Measurements from ENCODE around the gene C20orf204. TPM values are rescaled to one million over a fixed set of nuclear protein-coding genes. Genes with fewer than 3 reads are reported as not detected.
A peak's percentile ranks its signal among the peaks of the same experiment; 100 is the strongest.

Gene C20orf204
- total RNA-seq, 2 donors from 2014 or later: 0.29 to 3.3 TPM

DNA sequence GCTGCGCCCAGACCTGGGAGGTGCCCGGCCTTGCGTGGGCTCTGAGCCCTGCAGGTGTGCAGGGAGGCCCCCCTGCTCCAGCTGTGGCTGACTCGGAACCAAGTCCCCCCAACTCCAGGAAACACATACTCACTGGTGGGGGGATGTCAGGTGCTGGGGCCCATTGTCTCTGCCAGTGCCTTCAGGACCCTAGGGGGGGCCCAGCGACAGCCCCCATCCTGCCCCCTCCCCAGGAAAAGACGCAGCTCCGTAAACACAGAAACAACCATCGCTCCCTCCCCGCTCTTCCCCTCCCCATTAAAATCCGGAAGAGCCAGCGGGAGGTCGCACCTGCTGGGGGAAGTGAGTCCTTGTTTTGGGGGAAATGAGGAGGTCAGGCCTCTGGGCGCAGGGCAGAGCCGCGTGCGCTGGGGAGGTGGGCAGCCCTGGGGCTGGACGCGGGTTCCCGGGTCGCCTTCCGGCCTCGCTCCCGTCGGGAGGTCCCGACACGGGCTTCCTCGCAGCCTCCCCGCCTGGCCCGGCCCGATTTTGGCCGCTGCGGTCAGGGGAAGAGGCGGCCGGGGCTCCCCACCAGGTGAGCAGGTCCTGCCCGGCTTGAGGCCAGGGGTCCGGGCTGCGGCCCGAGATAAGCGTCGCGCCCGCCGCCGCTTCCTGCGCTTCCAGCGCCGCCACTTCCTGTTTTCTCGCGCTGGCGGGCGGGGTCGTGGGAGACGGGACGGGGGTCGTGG is 6.2 kb downstream of the C20orf204 start:
- Histone ChIP-seq H3K4me3 (peak overlapping the region; percentile 31), H3K36me3 (no peaks in the 10 kb centered on the region), H3K27me3 (peaks cover 43% of the 10 kb centered on the region), H3K9ac (ENCODE audit: low read depth in 2 of 2, low read length in 2 of 2) (peak overlapping the region; percentile 19 to 50), H3K9me3 (no peaks in the 10 kb centered on the region), H3K4me1 (peaks cover 6% of the 10 kb centered on the region), H3K27ac (no peak overlapping the region)
- intact Hi-C loops (cut with DNase I): no loop called here
- TF ChIP-seq, protein P1, sequence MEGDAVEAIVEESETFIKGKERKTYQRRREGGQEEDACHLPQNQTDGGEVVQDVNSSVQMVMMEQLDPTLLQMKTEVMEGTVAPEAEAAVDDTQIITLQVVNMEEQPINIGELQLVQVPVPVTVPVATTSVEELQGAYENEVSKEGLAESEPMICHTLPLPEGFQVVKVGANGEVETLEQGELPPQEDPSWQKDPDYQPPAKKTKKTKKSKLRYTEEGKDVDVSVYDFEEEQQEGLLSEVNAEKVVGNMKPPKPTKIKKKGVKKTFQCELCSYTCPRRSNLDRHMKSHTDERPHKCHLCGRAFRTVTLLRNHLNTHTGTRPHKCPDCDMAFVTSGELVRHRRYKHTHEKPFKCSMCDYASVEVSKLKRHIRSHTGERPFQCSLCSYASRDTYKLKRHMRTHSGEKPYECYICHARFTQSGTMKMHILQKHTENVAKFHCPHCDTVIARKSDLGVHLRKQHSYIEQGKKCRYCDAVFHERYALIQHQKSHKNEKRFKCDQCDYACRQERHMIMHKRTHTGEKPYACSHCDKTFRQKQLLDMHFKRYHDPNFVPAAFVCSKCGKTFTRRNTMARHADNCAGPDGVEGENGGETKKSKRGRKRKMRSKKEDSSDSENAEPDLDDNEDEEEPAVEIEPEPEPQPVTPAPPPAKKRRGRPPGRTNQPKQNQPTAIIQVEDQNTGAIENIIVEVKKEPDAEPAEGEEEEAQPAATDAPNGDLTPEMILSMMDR (IDR thresholded peaks at IDR 0.05): no peak
- DNase-seq: no peak

DNA sequence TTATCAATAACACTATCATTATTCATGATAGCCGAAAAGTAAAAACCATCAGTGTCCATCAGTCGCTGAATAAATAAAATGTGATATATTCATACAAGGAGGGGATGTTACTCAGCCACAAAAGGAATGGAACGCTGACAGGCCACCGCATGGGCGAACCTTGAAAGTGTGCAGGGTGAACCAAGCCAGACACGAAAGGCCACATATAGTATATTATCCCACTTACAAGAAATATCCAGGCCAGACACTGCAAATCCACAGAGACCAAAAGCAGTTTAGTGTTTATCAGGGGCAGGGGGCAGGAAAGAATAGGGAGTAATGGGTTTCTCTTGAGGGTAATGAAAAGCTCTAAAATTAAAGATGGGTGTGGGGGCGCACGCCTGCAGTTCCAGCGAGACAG is 7.8 kb downstream of the C20orf204 start:
- no peak overlapping the region for H3K27ac ChIP-seq
- H3K4me1 ChIP-seq: no peaks in the 10 kb centered on the region
- H3K9ac ChIP-seq (ENCODE audit: low read depth in 2 of 2, low read length in 2 of 2): no peak overlapping the region
- intact Hi-C loops (cut with DNase I): no loop called here
- peaks cover 54% of the 10 kb centered on the region for H3K27me3 ChIP-seq
- DNase-seq: no peak
- no peaks in the 10 kb centered on the region for H3K36me3 ChIP-seq
- TF ChIP-seq, protein P1 (IDR thresholded peaks at IDR 0.05): no peak
- no peak overlapping the region for H3K4me3 ChIP-seq
- H3K9me3 ChIP-seq: no peaks in the 10 kb centered on the region

DNA sequence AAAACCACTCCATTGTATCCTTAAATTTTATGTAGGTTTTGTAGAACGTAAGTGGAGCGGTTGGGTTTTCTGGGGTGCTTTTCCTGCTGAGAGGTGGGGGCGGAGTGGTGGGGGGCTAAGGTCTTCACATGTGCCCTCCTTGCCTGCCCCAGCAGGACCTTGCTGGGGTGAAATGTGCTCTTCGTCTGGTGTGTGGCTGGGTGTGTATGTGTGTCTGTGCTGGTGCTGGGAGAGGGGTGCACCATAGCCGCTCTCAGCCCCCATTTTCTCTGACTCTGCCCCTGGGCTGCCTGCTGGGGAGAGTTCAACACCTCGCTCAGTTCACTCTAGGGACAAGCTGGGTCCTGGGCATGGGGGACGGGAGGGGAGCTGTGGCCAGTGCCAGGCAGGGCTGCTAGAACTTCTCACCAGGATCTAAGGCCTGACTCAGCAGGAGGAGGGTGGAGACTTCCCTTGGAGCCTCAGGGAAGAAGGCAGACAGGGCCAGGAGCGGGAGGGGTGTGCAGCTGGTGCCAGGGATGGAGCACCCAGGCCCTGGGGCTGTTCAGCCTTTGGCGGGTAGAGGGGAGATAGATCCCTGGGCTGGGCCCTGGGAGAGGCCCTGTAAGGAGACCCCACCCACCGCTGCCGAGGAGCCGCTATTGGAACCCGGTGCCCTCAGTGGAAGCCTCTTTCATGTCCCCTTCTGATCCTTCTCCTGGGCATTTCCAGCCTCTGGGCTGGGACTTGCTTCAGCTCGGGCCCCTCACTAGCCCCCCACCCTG is 8.7 kb downstream of the C20orf204 start:
- no peak overlapping the region for H3K9ac ChIP-seq (ENCODE audit: low read depth in 2 of 2, low read length in 2 of 2)
- no peak for DNase-seq
- TF ChIP-seq, protein P1 (IDR thresholded peaks at IDR 0.05): no peak
- H3K27me3 ChIP-seq: peaks cover 58% of the 10 kb centered on the region
- intact Hi-C loops (cut with DNase I): no loop called here
- no peaks in the 10 kb centered on the region for H3K9me3 ChIP-seq
- no peak overlapping the region for H3K27ac ChIP-seq
- H3K36me3 ChIP-seq: no peaks in the 10 kb centered on the region
- no peaks in the 10 kb centered on the region for H3K4me1 ChIP-seq
- no peak overlapping the region for H3K4me3 ChIP-seq

DNA sequence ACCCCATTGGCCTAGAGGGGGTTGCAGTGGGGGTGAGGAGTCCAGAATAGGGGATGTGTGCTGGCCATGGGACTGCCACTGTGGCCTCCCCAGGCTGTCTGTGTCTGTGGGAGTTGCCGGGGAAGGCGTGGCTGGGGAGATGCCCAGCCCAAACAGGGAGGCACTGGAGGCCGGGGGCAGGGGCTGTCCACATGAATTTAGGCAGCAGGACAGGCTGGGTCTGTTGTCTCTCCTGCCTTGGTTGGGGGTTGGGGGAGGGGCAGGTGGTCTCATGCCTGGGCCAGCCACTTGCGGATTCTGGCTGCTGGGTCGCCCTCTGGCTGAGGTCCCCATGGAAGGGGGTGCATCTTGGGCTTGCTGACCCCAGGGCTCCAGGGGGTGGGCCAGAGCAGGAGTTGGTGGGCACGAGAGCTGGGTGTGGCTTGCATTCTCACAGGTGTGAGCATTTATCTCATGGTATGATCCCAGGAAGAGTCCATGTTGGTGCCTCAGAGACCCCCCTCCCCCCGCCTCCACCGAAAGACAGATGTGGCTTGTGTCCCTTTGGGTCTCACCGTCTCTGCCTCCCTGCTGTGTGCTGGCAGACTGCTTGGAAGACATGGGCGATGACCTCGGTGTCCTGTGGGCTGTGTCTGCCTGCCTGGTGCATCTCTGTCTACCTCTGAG is 9.5 kb downstream of the C20orf204 start:
- peaks cover 63% of the 10 kb centered on the region for H3K27me3 ChIP-seq
- no peak overlapping the region for H3K4me3 ChIP-seq
- TF ChIP-seq, protein P1 (IDR thresholded peaks at IDR 0.05): no peak
- DNase-seq: no peak
- no peak overlapping the region for H3K9ac ChIP-seq (ENCODE audit: low read depth in 2 of 2, low read length in 2 of 2)
- H3K9me3 ChIP-seq: no peaks in the 10 kb centered on the region
- H3K27ac ChIP-seq: no peak overlapping the region
- intact Hi-C loops (cut with DNase I): no loop called here
- no peaks in the 10 kb centered on the region for H3K36me3 ChIP-seq
- no peaks in the 10 kb centered on the region for H3K4me1 ChIP-seq

DNA sequence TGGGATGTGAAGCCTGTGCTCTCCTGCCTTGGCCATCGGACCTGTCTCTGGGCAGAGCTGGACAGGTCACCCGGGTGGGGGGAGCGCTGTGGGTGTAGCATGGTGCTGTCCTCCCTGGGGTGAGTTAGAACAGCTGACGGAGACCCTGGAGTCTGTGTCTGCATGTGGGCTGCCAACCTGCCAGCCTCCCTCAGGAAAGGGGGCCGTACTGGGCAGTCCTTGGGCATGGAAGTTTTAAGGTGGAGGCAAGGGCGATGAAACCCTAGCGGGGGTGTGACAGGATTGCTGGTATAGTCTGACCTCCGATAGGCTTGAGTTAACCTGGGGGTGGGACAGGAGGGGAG is 11.0 kb downstream of the C20orf204 start:
- TF ChIP-seq, protein P1 (IDR thresholded peaks at IDR 0.05): no peak
- Histone ChIP-seq H3K4me1 (no peaks in the 10 kb centered on the region), H3K4me3 (no peak overlapping the region), H3K9me3 (no peaks in the 10 kb centered on the region), H3K27ac (no peak overlapping the region), H3K36me3 (no peaks in the 10 kb centered on the region), H3K9ac (ENCODE audit: low read depth in 2 of 2, low read length in 2 of 2) (no peak overlapping the region), H3K27me3 (peaks cover 63% of the 10 kb centered on the region)
- DNase-seq: no peak
- intact Hi-C loops (cut with DNase I): no loop called here

Data from colonic mucosa (tissue), 4 donors.